GM12872 (cell line): ENCODE data around the gene MARCHF9.

Experiments
- CTCF ChIP-seq: IDR thresholded peaks from 3 replicates; pipeline ENCODE4 v1.5.1; 2011; ENCODE audit warnings: low read depth, mild to moderate bottlenecking, low read length, moderate library complexity; ENCODE audit not compliant: insufficient read depth

Gene MARCHF9

GRCh38 chr12:57744194-57744776 lies 10.6 kb upstream of the MARCHF9 start:
- TF ChIP-seq CTCF: no peak

GRCh38 chr12:57744777-57745484 lies 10.0 kb upstream of the MARCHF9 start, which contains the start of gene TSPAN31:
TSS of gene TSPAN31 (plus strand) at chr12:57745039. CDS start at chr12:57745155, 116 bp downstream.
- TF ChIP-seq CTCF: no peak

- TF ChIP-seq CTCF: no peak
Measured at GRCh38 chr12:57745485-57745881, 9.4 kb upstream of the MARCHF9 start.

GRCh38 chr12:57746025-57746424 lies 8.9 kb upstream of the MARCHF9 start:
- no peak for TF ChIP-seq CTCF

- TF ChIP-seq CTCF: no peak
Measured at GRCh38 chr12:57749061-57749460, 5.8 kb upstream of the MARCHF9 start.

- no peak for TF ChIP-seq CTCF
Measured at GRCh38 chr12:57750561-57751431, 4.1 kb upstream of the MARCHF9 start.

GRCh38 chr12:57751432-57751787 lies 3.5 kb upstream of the MARCHF9 start:
- TF ChIP-seq CTCF: no peak
